ENCODE data around the gene MYORG.

- TF ChIP-seq RAD21 (IDR thresholded peaks at IDR 0.05) (no peak), CTCF (IDR thresholded peaks at IDR 0.05; ENCODE audit: low read depth, low read length, missing input control) (no peak), REST (IDR thresholded peaks at IDR 0.05) (no peak), JUND (IDR thresholded peaks at IDR 0.05) (no peak), NR2F2 (IDR thresholded peaks at IDR 0.05) (no peak), EGR1 (IDR thresholded peaks at IDR 0.05; ENCODE audit: low read depth in 2 of 2) (no peak), TAF1 (conservative IDR thresholded peaks at IDR 0.05) (no peak), SP1 (IDR thresholded peaks at IDR 0.05) (no peak), YY1 (IDR thresholded peaks at IDR 0.05) (no peak), MAX (IDR thresholded peaks at IDR 0.05) (no peak), RXRA (IDR thresholded peaks at IDR 0.05) (no peak), ATF3 (IDR thresholded peaks at IDR 0.05) (no peak)
These were observed 5.5 kb downstream of the MYORG start for GRCh38 chr9:34370970-34371880.

Data from liver (tissue), 3 donors.